ENCODE measurements around the gene IFI27L1. TPM values are rescaled to one million over a fixed set of nuclear protein-coding genes. Genes with fewer than 3 reads are reported as not detected.

Gene IFI27L1
- total and polyA plus RNA-seq, 12 donors: 7.7 to 47.4 (median 17.1) TPM

DNA sequence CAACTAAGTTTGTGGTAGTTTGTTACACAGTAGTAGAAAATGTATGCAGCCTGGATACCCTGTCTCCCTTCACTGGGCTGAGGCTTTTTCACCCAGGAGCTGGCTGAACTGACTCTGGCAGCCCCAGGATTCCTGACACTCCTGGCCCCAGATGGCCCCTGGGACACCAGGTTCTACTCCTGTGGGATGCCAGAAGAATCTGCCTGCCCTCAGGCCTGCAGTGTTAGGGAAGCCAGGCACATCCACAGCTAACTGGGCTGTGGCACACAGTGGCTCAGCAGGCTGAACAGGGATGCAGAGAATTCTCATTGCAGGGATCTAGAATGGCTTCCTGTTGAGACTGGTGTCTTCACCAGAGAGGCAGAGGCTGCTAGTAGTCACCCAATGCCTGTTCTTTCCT is 38.0 kb downstream of the IFI27L1 start:
- Histone ChIP-seq H3K36me3 (peaks cover 0 to 14% (median 0%) of the 10 kb centered on the region in 9 donors), H3K4me1 (peaks cover 10 to 18% (median 16%) of the 10 kb centered on the region in 9 donors), H3K4me3 (no peak overlapping the region), H3K27me3 (no peaks in the 10 kb centered on the region), H3K27ac (no peak overlapping the region), H3K9me3 (peaks cover 0 to 26% (median 8%) of the 10 kb centered on the region in 11 donors)
- intact Hi-C loops (cut with DNase I): no loop called here
- DNase-seq: no peak
- TF ChIP-seq CTCF (IDR thresholded peaks at IDR 0.05): no peak
- ATAC-seq: no peak

DNA sequence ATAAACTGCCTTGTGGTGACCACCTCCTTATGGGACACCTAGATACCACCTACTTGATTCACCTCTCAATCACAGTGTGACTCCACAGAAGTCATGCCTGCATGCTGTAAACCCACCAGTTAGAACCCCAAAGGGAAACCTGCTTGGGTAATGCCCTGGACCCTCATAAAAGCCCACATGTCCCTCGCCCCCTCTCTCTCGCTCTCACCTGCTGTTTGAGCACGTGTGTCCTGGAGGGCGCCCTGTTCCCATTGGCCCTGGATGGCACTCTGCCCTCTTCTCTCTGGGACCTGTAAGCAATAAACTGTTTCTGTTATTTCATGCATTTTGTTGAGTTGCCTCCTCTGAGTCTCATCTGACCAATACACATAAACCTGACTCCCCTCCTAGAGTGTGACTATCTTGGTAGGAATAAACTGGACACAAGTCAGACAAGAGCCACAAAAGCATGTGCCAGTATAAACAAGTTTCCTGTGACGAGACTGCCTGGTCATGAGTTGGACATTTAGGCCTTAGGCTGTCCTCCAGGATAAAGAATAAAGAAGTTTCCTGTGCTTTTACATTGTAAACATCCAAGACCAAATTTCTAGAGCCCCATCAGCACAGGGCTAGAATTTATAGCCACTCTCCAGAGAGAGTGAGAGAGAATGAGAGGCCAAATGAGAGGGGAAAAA is 39.7 kb downstream of the IFI27L1 start:
- Histone ChIP-seq H3K9me3 (peaks cover 0 to 26% (median 8%) of the 10 kb centered on the region in 11 donors), H3K4me3 (no peak overlapping the region), H3K4me1 (peaks cover 0 to 3% (median 0%) of the 10 kb centered on the region in 9 donors), H3K27ac (peak overlapping the region in 1 of 10 donors; percentile 56), H3K27me3 (no peaks in the 10 kb centered on the region), H3K36me3 (peaks cover 0 to 10% (median 0%) of the 10 kb centered on the region in 9 donors)
- WGBS, 2 donors: 81 to 83% methylated on average over 5 of the region's 5 CpGs
- intact Hi-C loops (cut with DNase I): no loop called here
- no peak for TF ChIP-seq CTCF (IDR thresholded peaks at IDR 0.05)
- ATAC-seq: peak in 3 of 8 donors; percentile 26 to 45 (median 32)
- DNase-seq: no peak

- H3K27me3 ChIP-seq: no peaks in the 10 kb centered on the region
- peak in 3 of 8 donors; percentile 28 to 61 (median 56) for ATAC-seq
- H3K9me3 ChIP-seq: peaks cover 0 to 26% (median 8%) of the 10 kb centered on the region in 11 donors
- TF ChIP-seq CTCF (IDR thresholded peaks at IDR 0.05): no peak
- peak overlapping the region in 1 of 10 donors; percentile 56 for H3K27ac ChIP-seq
- DNase-seq: no peak
- peaks cover 0 to 4% (median 0%) of the 10 kb centered on the region in 9 donors for H3K36me3 ChIP-seq
- intact Hi-C loops (cut with DNase I): no loop called here
- WGBS, 2 donors: 42 to 49% methylated on average over 3 of the region's 3 CpGs
- H3K4me1 ChIP-seq: no peaks in the 10 kb centered on the region
- no peak overlapping the region for H3K4me3 ChIP-seq
Measured at GRCh38 chr14:94121485-94121884, 40.4 kb downstream of the IFI27L1 start.

GRCh38 chr14:94122438-94122837 is 41.3 kb downstream of the IFI27L1 start:
- peaks cover 0 to 26% (median 8%) of the 10 kb centered on the region in 11 donors for H3K9me3 ChIP-seq
- 80 to 97% methylated on average over 3 of the region's 3 CpGs for WGBS, 2 donors
- no peak overlapping the region for H3K4me3 ChIP-seq
- H3K4me1 ChIP-seq: no peaks in the 10 kb centered on the region
- peaks cover 0 to 7% (median 0%) of the 10 kb centered on the region in 9 donors for H3K36me3 ChIP-seq
- no peaks in the 10 kb centered on the region for H3K27me3 ChIP-seq
- no peak overlapping the region for H3K27ac ChIP-seq
- intact Hi-C loops (cut with DNase I): no loop called here
- no peak for ATAC-seq
- no peak for DNase-seq
- no peak for TF ChIP-seq CTCF (IDR thresholded peaks at IDR 0.05)
